OCI-LY7 (cell line): ENCODE data around the gene RRBP1. TPM values are rescaled to one million over a fixed set of nuclear protein-coding genes. Genes with fewer than 3 reads are reported as not detected.

Experiments used
- BruUV-seq: library from RNA; stranded (reverse); fragments of 400-500 nt; replicated peaks from 2 replicates; lab custom pipeline; 2021; lab: Mats Ljungman, UMichigan
- CTCF ChIA-PET: fragments of 300-600 bp; sonication (Branson Sonifier 250); formaldehyde crosslinking; loops from one replicate; lab custom pipeline; 2022; ENCODE audit warnings: antibody characterized with exemption; ENCODE audit not compliant: unreplicated experiment; lab: Charles Lee
- POLR2A ChIA-PET: fragments of 300-600 bp; sonication (Branson Sonifier 250); formaldehyde crosslinking; loops from one replicate; lab custom pipeline; 2022; ENCODE audit warnings: antibody characterized with exemption; lab: Charles Lee
- DNase-seq: peaks from one replicate; pipeline ENCODE4 v3.0.0-alpha.2; 2015; ENCODE audit warnings: low spot score
- H2AFZ ChIP-seq: fragments of 200-600 bp; sonication (generic), shearing (Covaris generic); 2 replicates; pipeline ENCODE4 v1.6.1; 2014; ENCODE audit warnings: mild to moderate bottlenecking, antibody characterized with exemption, low read length, moderate library complexity
- H3K27ac ChIP-seq: fragments of 200-600 bp; sonication (generic); 2 replicates; pipeline ENCODE4 v1.5.1; 2014; ENCODE audit warnings: mixed run types, low read depth, mild to moderate bottlenecking, moderate library complexity, low read length, inconsistent platforms; ENCODE audit not compliant: poor library complexity, severe bottlenecking
- H3K36me3 ChIP-seq: fragments of 200-600 bp; sonication (generic); 2 replicates; pipeline ENCODE4 v1.6.1; 2014; ENCODE audit warnings: mild to moderate bottlenecking, antibody characterized with exemption, low read length, moderate library complexity, mixed read lengths; ENCODE audit not compliant: insufficient read depth
- H3K4me1 ChIP-seq: fragments of 200-600 bp; sonication (generic); 2 replicates; pipeline ENCODE4 v1.5.1; 2014; ENCODE audit warnings: mild to moderate bottlenecking, low read length; ENCODE audit not compliant: insufficient read depth, poor library complexity, severe bottlenecking
- H3K4me2 ChIP-seq: fragments of 200-600 bp; sonication (generic); 2 replicates; pipeline ENCODE4 v1.6.1; 2014; ENCODE audit warnings: mild to moderate bottlenecking, low read length
- H3K4me3 ChIP-seq: fragments of 200-600 bp; sonication (generic); 2 replicates; pipeline ENCODE4 v1.5.1; 2014; ENCODE audit warnings: mild to moderate bottlenecking, low read depth, low read length; ENCODE audit not compliant: poor library complexity, severe bottlenecking
- H3K79me2 ChIP-seq: fragments of 200-600 bp; sonication (generic); 2 replicates; pipeline ENCODE4 v1.6.1; 2016; ENCODE audit warnings: low read depth, mild to moderate bottlenecking, low read length, moderate library complexity, mixed read lengths; ENCODE audit not compliant: insufficient read depth
- H3K9me2 ChIP-seq: fragments of 200-600 bp; sonication (generic); 2 replicates; pipeline ENCODE4 v1.6.1; 2016; ENCODE audit warnings: mild to moderate bottlenecking, low read length, mixed read lengths; ENCODE audit not compliant: insufficient read depth
- H3K9me3 ChIP-seq: fragments of 200-600 bp; sonication (generic); 2 replicates; pipeline ENCODE4 v1.6.1; 2014; ENCODE audit warnings: mild to moderate bottlenecking, mixed run types, low read length, mixed read lengths
- H4K20me1 ChIP-seq: fragments of 200-600 bp; sonication (generic); 2 replicates; pipeline ENCODE4 v1.6.1; 2014; ENCODE audit warnings: mild to moderate bottlenecking, antibody characterized with exemption, low read length, moderate library complexity, mixed read lengths; ENCODE audit not compliant: insufficient read depth
- CTCF ChIP-seq: fragments of 200-600 bp; sonication (generic); conservative IDR thresholded peaks from 2 replicates; pipeline ENCODE4 v1.5.1; 2014; ENCODE audit warnings: mild to moderate bottlenecking, antibody characterized with exemption, low read length, moderate library complexity, mixed read lengths
- EZH2phosphoT487 ChIP-seq: fragments of 200-600 bp; sonication (generic); IDR thresholded peaks from 2 replicates; pipeline ENCODE4 v1.6.1; 2018; ENCODE audit warnings: low read depth, borderline replicate concordance, mild to moderate bottlenecking, mixed run types, antibody characterized with exemption, low read length, moderate library complexity, mixed read lengths
- intact Hi-C: fragments of 100-400 bp; cut with micrococcal nuclease; formaldehyde crosslinking; loops from one replicate; pipeline ENCODE4 v1.10.0; 2022; ENCODE audit not compliant: unreplicated experiment
- total RNA-seq, 2 experiments: library from RNA; depleted of rRNA in 1 of 2; stranded (reverse); fragments of >200 nt in 1 of 2; shearing (Covaris generic) in 1 of 2; gene quantifications; 2 replicates each; pipeline ENCODE4 v1.2.3, GENCODE V29; 2014 to 2022

Gene RRBP1
- total RNA-seq, 2 experiments from 2014 or later: 13.6 to 46.3 TPM

- H3K79me2 ChIP-seq: no peaks in the 10 kb centered on the region
- ChIA-PET POLR2A (interaction anchor here (0.6 to 1.8 kb wide), 4 partner anchors 16 to 864 kb away, joined by 3 to 8 read pairs (median 5); no protein-coding TSS in a partner anchor), CTCF (no interaction called here)
- no peak overlapping the region for H3K27ac ChIP-seq
- no peaks in the 10 kb centered on the region for H3K36me3 ChIP-seq
- peaks cover 6% of the 10 kb centered on the region for H3K4me1 ChIP-seq
- no peak for DNase-seq
- H3K4me2 ChIP-seq: no peak overlapping the region
- no peak overlapping the region for H2AFZ ChIP-seq
- 0 out of 2 replicates have a peak, but pooled peaks cover 3% of the 10 kb centered on the region for H4K20me1 ChIP-seq
- H3K4me3 ChIP-seq: no peak overlapping the region
- BruUV-seq: no TSS peak
- H3K9me3 ChIP-seq: no peaks in the 10 kb centered on the region
- no peaks in the 10 kb centered on the region for H3K9me2 ChIP-seq
- TF ChIP-seq CTCF (no peak), EZH2phosphoT487 (no peak)
- intact Hi-C loops: no loop called here
Measured at GRCh38 chr20:17587148-17587547, 94.9 kb downstream of the RRBP1 start.

GRCh38 chr20:17586250-17586649, 95.8 kb downstream of the RRBP1 start:
- Histone ChIP-seq H3K4me3 (no peak overlapping the region), H4K20me1 (0 out of 2 replicates have a peak, but pooled peaks cover 3% of the 10 kb centered on the region), H3K4me2 (no peak overlapping the region), H3K9me2 (no peaks in the 10 kb centered on the region), H2AFZ (no peak overlapping the region), H3K27ac (no peak overlapping the region), H3K79me2 (no peaks in the 10 kb centered on the region), H3K36me3 (no peaks in the 10 kb centered on the region), H3K9me3 (no peaks in the 10 kb centered on the region), H3K4me1 (peaks cover 6% of the 10 kb centered on the region)
- intact Hi-C loops: no loop called here
- ChIA-PET POLR2A (interaction anchor here (1.2 to 1.8 kb wide), 3 partner anchors 8 to 23 kb away, joined by 3 to 6 read pairs (median 4); no protein-coding TSS in a partner anchor), CTCF (no interaction called here)
- no TSS peak for BruUV-seq
- no peak for DNase-seq
- no peak for TF ChIP-seq EZH2phosphoT487

- Histone ChIP-seq H3K79me2 (no peaks in the 10 kb centered on the region), H3K4me1 (no peaks in the 10 kb centered on the region), H3K27ac (no peak overlapping the region), H3K9me3 (no peaks in the 10 kb centered on the region), H2AFZ (no peak overlapping the region), H3K9me2 (no peaks in the 10 kb centered on the region), H4K20me1 (0 out of 2 replicates have a peak, but pooled peaks cover 3% of the 10 kb centered on the region), H3K4me3 (no peak overlapping the region), H3K36me3 (no peaks in the 10 kb centered on the region), H3K4me2 (no peak overlapping the region)
- intact Hi-C loops: no loop called here
- TF ChIP-seq CTCF (no peak), EZH2phosphoT487 (no peak)
- ChIA-PET CTCF (no interaction called here), POLR2A (interaction anchor here (0.6 kb wide), 1 partner anchor 657 kb away, joined by 6 read pairs; no protein-coding TSS in a partner anchor)
- DNase-seq: no peak
- no TSS peak for BruUV-seq
Measured at GRCh38 chr20:17584689-17585088, 97.4 kb downstream of the RRBP1 start.
